Islet of Langerhans (tissue), 1 donor: ENCODE results near the gene USP11.
"Not testable (repeated sequence)": the region's sequence is repeated elsewhere in the genome, so short reads cannot be mapped to it uniquely, and the experiment has no call there.

Experiments
- FAIRE-seq: peaks from one replicate; lab custom pipeline; 2011; peaks lifted over from hg19 to GRCh38; lab: Jason Lieb, UNC

Gene USP11

DNA sequence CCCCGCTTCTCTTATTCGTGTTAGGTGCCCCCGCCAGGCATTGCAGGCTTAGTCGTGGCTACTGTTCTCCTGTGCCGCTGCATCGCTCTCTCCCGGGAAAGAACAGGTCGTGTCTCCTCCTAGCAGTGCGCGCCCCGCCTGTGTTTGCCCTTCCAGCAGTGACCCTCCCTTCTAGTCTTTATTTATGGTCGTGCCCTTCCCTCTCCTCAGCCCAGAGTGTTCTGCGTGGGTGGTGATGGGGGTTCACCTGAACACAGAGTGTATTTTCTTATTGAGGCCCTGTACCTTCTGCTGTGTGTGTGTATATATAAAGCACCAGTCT lies 15.2 kb downstream of the USP11 start:
- no peak for FAIRE-seq

DNA sequence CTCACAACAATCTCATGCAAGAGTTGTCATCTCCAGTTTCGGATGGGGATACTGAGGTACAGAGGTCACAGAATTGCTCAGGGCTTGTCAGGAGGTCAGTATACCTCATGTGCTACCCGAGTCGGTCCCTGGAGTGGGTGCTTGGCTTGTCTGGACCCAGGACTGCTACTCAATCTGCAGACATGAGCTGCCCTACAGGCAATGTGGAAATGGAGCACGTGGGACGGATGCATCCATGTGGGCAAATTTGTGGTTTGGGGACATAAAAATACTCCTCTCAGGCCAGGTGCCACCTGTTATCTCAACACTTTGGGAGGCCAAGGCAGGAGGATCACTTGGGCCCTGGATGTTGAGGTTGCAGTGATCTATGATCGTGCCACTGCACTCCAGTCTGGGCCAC lies 15.8 kb downstream of the USP11 start:
- no peak for FAIRE-seq

DNA sequence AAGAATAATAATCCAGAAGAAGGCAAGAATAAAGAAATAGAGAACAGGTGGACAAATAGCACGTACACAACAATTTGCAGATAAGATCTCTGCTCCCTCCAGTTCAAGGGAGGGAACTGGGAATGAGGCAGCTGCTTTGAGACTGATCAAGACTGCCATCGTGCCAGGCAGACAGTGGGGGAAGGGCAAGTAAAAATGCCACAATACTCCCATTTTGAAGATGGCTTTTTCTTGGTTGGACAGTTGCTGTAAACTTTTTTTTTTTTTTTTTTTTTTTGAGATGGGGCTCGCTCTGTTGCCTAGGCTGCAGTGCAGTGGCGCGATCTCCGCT lies 17.2 kb downstream of the USP11 start:
- FAIRE-seq = no peak

DNA sequence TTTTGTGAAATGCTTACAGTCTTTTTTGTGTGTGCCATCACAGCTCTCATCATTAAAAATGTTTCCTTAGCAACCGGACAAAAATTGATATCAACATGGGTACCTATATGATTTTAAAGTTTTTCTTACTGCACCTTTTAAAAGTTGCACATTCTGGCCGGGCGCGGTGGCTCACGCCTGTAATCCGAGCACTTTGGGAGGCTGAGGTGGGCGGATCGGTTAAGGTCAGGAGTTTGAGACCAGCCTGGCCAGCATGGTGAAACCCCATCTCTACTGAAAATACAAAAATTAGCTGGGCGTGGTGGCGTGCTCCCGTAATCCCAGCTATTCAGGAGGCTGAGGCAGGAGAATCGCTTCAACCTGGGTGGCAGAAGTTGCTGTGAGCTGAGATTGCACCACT lies 24.8 kb downstream of the USP11 start:
- not testable (repeated sequence) for FAIRE-seq

DNA sequence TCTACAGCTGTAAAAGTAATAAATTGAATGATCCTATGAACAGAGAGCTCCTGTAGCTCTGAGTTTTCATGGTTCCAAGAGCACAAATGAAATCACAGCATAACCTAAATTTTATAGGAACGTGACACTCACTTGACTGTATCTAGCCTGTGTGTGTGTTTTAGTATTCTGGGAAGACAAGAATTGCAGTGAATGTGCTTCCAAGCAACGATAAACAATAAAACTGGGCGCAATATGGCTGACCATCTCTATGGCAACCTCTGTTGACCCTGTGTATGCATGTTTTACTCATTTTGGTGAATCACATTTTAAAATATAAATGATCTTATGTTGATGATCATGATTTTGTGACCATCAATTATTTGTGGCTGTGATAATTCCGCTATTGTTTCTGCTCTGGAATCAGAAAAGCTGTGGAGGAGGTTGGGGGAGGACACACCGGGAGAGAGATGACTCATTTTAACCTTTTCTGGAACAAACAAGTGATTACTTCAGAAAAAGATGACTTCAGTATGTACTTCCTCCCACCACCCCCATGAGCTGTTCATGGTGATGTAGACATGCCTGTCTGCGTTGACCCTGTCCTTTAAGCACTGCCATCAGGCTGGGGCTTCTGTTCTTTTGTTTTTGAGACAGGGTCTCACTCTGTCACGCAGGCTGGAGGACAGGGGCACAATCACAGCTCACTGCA lies 31.8 kb downstream of the USP11 start:
- FAIRE-seq = no peak

DNA sequence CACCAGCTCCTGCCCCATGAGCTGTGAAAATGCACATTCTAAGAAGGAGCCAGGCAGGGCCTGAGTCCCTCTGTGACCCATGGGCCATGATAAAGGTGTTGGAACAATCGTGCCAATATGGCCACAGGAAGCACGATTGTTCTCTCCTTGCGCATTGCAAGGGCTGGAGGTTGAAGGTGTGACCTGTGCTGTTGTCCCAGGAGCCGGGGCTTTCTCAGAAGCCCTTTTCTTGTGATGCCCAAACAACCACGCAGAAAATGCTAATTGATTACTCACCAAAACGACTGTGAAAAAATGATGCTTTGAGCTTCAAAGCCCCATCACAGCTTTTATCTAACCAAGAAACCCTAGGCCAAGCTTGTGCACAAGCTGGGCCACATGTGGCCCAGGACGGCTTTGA lies 33.8 kb downstream of the USP11 start:
- no peak for FAIRE-seq

DNA sequence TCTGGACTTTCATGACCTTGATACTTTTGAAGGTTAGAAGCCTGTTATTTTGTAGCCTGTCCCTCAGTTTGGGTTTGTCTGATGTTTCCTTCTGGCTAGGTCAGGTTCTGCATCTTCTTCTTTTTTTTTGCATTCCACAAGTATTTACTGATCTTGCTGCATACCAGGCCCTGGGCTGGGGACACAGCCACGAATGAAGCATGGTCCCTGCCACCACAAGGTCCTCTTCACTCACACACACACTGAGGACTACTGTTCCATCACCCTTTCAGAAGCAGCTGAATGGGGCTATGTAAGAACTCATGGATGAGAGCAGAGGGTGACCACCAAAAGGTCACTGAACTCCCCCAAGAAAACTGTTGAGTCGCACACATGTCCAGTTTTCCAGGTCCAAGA lies 39.2 kb downstream of the USP11 start:
- FAIRE-seq = no peak

DNA sequence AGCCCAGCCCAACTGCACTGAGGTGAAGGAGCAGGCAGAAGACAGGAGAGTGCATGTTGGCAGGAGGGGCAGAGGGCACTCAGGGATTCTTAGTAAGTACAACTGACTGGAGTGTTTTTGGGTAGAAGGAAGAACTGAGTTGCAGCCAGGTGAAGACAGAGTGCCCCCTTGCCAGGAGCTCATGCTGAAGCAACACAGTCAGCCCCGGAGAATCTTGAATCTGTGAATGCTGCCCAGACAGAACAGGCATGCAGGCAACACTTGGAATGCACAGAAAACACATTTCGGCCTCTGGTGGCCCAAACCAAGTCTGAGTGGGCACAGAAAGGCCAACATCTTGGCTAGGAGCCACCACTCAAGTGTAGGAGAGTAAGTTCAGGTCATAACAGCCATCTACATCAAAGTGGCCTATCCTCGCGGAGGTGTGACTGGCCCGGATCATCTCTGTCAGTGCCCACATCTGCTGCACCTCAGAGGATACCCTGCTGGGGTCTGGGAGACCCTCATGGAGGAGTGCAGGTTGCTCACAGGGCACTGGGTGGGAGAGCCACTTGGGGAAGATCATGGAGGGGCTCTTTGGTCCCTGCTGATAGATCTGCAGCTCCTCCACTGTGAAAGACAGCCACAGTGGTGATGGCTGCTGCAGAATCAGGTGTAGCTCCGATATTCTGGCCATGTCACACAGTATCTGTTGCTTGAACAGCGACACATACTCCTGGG lies 40.4 kb downstream of the USP11 start:
- no peak for FAIRE-seq

DNA sequence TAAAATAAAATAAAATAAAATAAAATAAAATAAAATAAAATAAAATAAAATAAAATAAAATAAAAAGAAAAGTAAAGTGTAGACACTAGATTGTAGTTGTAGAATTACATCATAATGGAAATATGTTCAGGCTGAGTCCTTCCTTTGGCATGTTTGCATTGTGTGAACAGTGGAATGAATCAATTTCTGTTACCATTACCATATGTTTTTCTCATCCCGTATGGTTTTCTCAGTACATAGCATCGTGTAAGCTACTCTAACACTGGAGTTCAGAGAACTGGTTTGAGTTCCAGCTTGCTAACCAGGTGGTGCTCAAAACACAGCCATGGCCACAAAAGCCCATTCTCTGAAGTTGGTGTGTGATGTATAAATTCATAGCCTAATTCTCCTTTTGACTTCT lies 45.9 kb downstream of the USP11 start:
- FAIRE-seq = no peak

DNA sequence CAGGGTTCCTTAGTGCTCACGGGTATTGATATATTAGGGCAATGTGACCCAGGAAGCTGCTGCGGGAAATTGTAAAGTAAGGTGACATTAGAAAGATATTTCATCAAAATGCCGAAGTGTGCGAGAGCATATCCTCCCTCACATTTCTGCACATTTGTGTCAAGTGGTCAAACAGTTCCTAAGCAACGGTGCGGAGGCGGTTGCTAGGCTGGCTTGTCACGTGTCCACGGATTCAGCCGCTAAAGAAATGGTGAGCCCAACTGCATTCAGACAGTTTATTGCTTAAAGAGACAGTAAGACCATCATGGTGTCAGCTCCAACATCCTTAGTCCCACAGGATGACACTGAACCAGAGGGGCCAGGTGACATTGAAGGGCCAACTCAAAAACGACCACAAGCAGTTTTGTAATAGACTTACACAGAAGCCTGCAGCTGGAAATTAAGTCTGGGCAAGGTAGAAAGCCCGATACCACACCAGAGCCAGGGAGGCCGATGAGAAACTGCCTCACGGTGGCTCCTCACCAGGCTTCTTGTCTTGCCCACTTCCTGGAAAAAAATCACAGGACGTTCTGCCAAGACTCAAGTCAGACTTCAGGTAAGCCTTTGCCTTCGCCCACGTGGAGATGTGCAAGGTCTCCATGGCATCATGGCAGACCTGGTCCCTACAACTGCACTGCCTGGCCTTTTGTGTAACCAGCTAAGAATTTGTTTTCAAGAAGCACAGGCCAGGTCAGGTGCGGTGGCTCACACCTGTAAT lies 50.4 kb downstream of the USP11 start:
- no peak for FAIRE-seq

DNA sequence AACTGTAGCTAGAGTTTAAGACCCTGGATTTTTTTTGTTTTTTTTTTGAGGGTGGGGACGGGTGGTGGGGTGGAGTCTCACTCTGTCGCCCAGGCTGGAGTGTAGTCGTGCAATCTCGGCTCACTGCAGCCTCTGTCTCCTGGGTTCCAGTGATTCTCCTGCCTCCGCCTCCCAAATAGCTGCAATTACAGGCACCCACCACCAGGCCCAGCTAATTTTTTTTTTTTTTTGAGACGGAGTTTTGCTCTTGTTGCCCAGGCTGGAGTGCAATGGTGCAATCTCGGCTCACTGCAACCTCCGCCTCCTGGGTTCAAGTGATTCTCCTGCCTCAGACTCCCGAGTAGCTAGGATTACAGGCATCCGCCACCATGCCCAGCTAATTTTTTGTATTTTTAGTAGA lies 51.8 kb downstream of the USP11 start:
- not testable (repeated sequence) for FAIRE-seq

DNA sequence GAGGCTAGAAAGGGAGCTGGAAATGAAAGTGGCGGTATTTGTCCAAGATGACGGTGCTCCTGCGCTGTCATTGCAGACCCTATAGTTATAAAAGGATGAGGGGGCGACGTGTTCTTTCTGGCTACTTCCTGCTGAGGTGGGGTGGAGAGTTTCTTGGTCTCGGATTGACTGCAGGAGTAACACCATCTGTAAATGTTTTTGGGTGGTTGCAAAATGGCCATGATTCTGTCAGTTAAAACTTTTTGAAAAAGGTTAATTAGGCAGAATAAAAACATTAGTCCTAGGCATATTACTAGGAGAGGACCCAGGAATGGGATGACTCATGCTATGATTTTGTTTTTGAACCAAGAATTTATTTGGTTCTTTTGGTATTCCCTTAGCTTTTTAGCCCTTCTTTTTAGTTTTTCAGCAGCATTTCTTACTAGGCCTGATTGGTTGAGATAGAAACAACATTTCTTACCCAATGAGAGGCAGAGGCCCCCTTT lies 53.1 kb downstream of the USP11 start:
- no peak for FAIRE-seq

DNA sequence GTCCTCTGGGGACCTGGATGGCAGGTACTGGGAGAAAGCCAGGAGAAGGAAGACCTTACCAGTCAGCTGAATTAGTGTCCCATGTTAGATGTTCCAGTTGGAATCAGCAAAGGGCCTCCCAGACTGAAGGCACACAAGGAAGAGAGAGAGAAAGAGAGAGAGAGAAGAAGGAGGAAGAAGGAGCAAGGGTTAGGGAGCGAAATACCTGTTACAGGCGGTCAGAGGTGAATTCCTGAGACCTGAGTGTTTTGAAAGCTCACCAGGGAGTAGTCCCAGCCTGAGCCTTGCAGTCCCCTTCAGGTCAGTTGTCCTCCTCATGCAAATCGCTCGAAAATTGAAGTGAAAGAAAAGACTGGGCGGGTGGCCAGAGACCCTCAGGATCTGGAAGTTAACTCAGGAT lies 60.3 kb downstream of the USP11 start:
- no peak for FAIRE-seq

DNA sequence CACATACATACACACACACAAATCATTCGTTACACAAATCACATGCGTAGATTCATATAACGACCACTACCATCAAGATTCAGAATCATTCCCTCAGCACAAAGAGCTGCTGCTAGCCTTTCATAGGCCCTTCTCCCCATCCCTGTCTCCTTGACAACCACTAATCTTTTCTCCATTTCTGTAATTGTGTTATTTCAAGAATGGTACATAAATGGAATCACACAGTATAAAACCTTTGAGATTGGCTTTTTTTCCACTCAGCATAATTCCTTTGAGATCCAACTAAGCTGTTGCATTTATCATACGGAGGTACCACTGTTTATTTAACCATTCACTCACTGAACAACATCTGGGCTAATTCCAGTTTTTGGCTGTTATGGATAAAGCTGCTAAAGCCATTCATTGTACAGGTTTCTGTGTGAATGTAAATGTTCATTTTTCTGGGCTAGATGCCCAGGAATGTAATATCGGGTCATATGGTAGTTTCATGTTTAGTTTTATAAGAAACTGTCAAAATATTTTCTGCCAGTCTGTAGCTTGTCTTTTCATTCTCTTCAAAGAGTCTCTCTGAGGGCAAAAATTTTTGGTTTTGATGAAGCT lies 64.1 kb downstream of the USP11 start:
- no peak for FAIRE-seq

DNA sequence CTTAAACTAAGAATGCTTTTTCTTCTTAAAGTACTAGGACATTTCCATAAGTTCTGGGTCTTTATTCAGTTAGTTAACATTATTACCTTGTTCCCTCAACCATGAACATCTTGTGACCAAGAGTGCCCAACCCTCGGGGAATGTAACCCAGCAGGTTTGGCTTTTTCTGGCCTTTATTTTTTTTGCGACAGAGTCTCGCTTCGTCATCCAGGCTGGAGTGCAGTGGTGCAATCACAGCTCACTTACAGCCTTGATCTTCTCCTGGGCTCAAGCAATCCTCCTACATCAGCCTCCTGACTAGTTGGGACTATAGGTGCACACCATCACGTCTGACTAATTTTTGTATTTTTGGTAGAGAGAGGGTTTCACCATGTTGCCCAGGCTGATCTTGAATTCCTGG lies 65.1 kb downstream of the USP11 start:
- no peak for FAIRE-seq
